ENCODE data around the gene FAM186B. TPM values are rescaled to one million over a fixed set of nuclear protein-coding genes. Genes with fewer than 3 reads are reported as not detected.

The FAM186B gene
- total and polyA plus RNA-seq, 10 donors: 0.08 to 0.67 (median 0.33) TPM; not detected in 4

- H3K27me3 ChIP-seq (replicated peaks in 1 of 7): peaks cover 0 to 66% (median 26%) of the 10 kb centered on the region in 7 donors
- WGBS, 5 donors: 12 to 18% (median 16%) methylated on average over 46 to 70 of the region's 70 CpGs
- DNase-seq: no peak
Measured at GRCh38 chr12:49548822-49549648, 56.4 kb downstream of the FAM186B start.

GRCh38 chr12:49548481-49548821, 57.0 kb downstream of the FAM186B start:
- intact Hi-C loops (cut with DNase I; ENCODE audit: low total_unique reads): no loop called here
- no peak overlapping the region for H3K27ac ChIP-seq
- DNase-seq: no peak
- H3K36me3 ChIP-seq: no peaks in the 10 kb centered on the region
- 35 to 50% (median 44%) methylated on average over 6 to 8 of the region's 8 CpGs for WGBS, 5 donors
- H3K4me1 ChIP-seq: peaks cover 0 to 15% (median 11%) of the 10 kb centered on the region in 6 donors
- peak overlapping the region in 6 of 8 donors; percentile 28 to 66 (median 30) for H3K4me3 ChIP-seq
- TF ChIP-seq CTCF (IDR thresholded peaks at IDR 0.05 in 8 of 11, conservative IDR thresholded peaks at IDR 0.05 in 3 of 11): no peak
- no peaks in the 10 kb centered on the region for H3K9me3 ChIP-seq
- peaks cover 0 to 72% (median 26%) of the 10 kb centered on the region in 7 donors for H3K27me3 ChIP-seq (replicated peaks in 1 of 7)

More at GRCh38 chr12:49548822-49549648, 56.4 kb downstream of the FAM186B start:
- Histone ChIP-seq H3K4me1 (peaks cover 0 to 15% (median 13%) of the 10 kb centered on the region in 6 donors), H3K27ac (no peak overlapping the region), H3K4me3 (peak overlapping the region in 7 of 8 donors; percentile 28 to 66 (median 31)), H3K9me3 (no peaks in the 10 kb centered on the region), H3K36me3 (no peaks in the 10 kb centered on the region)
- intact Hi-C loops (cut with DNase I; ENCODE audit: low total_unique reads): no loop called here
- TF ChIP-seq POLR2AphosphoS5 (IDR thresholded peaks at IDR 0.05) (peak in 1 of 3 donors; percentile 45), CTCF (IDR thresholded peaks at IDR 0.05 in 8 of 11, conservative IDR thresholded peaks at IDR 0.05 in 3 of 11) (peak in 5 of 11 experiments; percentile 39 to 52 (median 40)), POLR2A (IDR thresholded peaks at IDR 0.05) (no peak)

- WGBS, 5 donors: 78 to 84% (median 81%) methylated on average over 7 of the region's 7 CpGs
- peaks cover 0 to 76% (median 26%) of the 10 kb centered on the region in 7 donors for H3K27me3 ChIP-seq (replicated peaks in 1 of 7)
- intact Hi-C loops (cut with DNase I; ENCODE audit: low total_unique reads): no loop called here
Measured at GRCh38 chr12:49547090-49547690, 58.2 kb downstream of the FAM186B start.

More at GRCh38 chr12:49547090-49547690, 58.2 kb downstream of the FAM186B start:
- TF ChIP-seq POLR2AphosphoS5 (IDR thresholded peaks at IDR 0.05) (no peak), CTCF (IDR thresholded peaks at IDR 0.05 in 8 of 11, conservative IDR thresholded peaks at IDR 0.05 in 3 of 11) (no peak), POLR2A (IDR thresholded peaks at IDR 0.05) (no peak)
- Histone ChIP-seq H3K27ac (no peak overlapping the region), H3K36me3 (no peaks in the 10 kb centered on the region), H3K4me1 (peaks cover 0 to 15% (median 11%) of the 10 kb centered on the region in 6 donors), H3K9me3 (no peaks in the 10 kb centered on the region), H3K4me3 (no peak overlapping the region)
- no peak for DNase-seq
